ENCODE measurements around the gene ZFPM1. TPM values are rescaled to one million over a fixed set of nuclear protein-coding genes. Genes with fewer than 3 reads are reported as not detected.

ZFPM1 gene
- total RNA-seq, 1 donor from 2014 or later = 5.6 TPM

- no peaks in the 10 kb centered on the region for H3K36me3 ChIP-seq
- ATAC-seq (no peak), DNase-seq (no peak)
- intact Hi-C loops (cut with DNase I) = no loop called here
- H3K27me3 ChIP-seq (ENCODE audit: low read depth) = no peaks in the 10 kb centered on the region
- TF ChIP-seq CTCF (IDR thresholded peaks at IDR 0.05) = no peak
- no peak overlapping the region for H3K27ac ChIP-seq
- no peak overlapping the region for H3K4me3 ChIP-seq
- no peaks in the 10 kb centered on the region for H3K4me1 ChIP-seq
- H3K9me3 ChIP-seq = no peaks in the 10 kb centered on the region
These were observed 41.0 kb upstream of the ZFPM1 start for GRCh38 chr16:88411951-88412576.

- no peak for TF ChIP-seq CTCF (IDR thresholded peaks at IDR 0.05)
- H3K27ac ChIP-seq = no peak overlapping the region
- no peaks in the 10 kb centered on the region for H3K27me3 ChIP-seq (ENCODE audit: low read depth)
- H3K9me3 ChIP-seq = no peaks in the 10 kb centered on the region
- H3K4me3 ChIP-seq = no peak overlapping the region
- no peak for ATAC-seq
- no peaks in the 10 kb centered on the region for H3K36me3 ChIP-seq
- intact Hi-C loops (cut with DNase I) = no loop called here
- no peak for DNase-seq
- no peaks in the 10 kb centered on the region for H3K4me1 ChIP-seq
These were observed 40.3 kb upstream of the ZFPM1 start for GRCh38 chr16:88412766-88413165.

- TF ChIP-seq CTCF (IDR thresholded peaks at IDR 0.05) = no peak
- Histone ChIP-seq H3K36me3 (no peaks in the 10 kb centered on the region), H3K27me3 (ENCODE audit: low read depth) (no peaks in the 10 kb centered on the region), H3K4me3 (no peak overlapping the region), H3K9me3 (no peaks in the 10 kb centered on the region), H3K4me1 (no peaks in the 10 kb centered on the region), H3K27ac (no peak overlapping the region)
- DNase-seq (no peak), ATAC-seq (no peak)
- intact Hi-C loops (cut with DNase I) = no loop called here
These were observed 39.8 kb upstream of the ZFPM1 start for GRCh38 chr16:88413231-88413630.

- ATAC-seq (no peak), DNase-seq (no peak)
- H3K27ac ChIP-seq = no peak overlapping the region
- intact Hi-C loops (cut with DNase I) = no loop called here
- H3K27me3 ChIP-seq (ENCODE audit: low read depth) = no peaks in the 10 kb centered on the region
- no peak for TF ChIP-seq CTCF (IDR thresholded peaks at IDR 0.05)
- H3K4me3 ChIP-seq = no peak overlapping the region
- H3K9me3 ChIP-seq = no peaks in the 10 kb centered on the region
- H3K36me3 ChIP-seq = no peaks in the 10 kb centered on the region
- H3K4me1 ChIP-seq = no peaks in the 10 kb centered on the region
These were observed 39.4 kb upstream of the ZFPM1 start for GRCh38 chr16:88413631-88414030.

GRCh38 chr16:88414521-88415380 is 38.3 kb upstream of the ZFPM1 start:
- intact Hi-C loops (cut with DNase I) = no loop called here
- no peaks in the 10 kb centered on the region for H3K27me3 ChIP-seq (ENCODE audit: low read depth)
- no peak overlapping the region for H3K27ac ChIP-seq
- ATAC-seq (no peak), DNase-seq (no peak)
- no peaks in the 10 kb centered on the region for H3K9me3 ChIP-seq
- no peak overlapping the region for H3K4me3 ChIP-seq
- no peaks in the 10 kb centered on the region for H3K4me1 ChIP-seq
- no peak for TF ChIP-seq CTCF (IDR thresholded peaks at IDR 0.05)
- H3K36me3 ChIP-seq = no peaks in the 10 kb centered on the region

Data from lower lobe of right lung (tissue), 2 donors.